A204.1 (cell line): ENCODE data around the gene IGSF9.

Experiments used
- FAIRE-seq: peaks from 2 replicates; lab custom pipeline; 2012; peaks lifted over from hg19 to GRCh38; lab: Jason Lieb, UNC

The IGSF9 gene

GRCh38 chr1:159932296-159933285 is 12.8 kb downstream of the IGSF9 start:
- FAIRE-seq = no peak

GRCh38 chr1:159931795-159932173 is 13.6 kb downstream of the IGSF9 start:
- no peak for FAIRE-seq

- FAIRE-seq = no peak
Measured at GRCh38 chr1:159931101-159931794, 14.2 kb downstream of the IGSF9 start.

GRCh38 chr1:159930634-159931033 is 14.8 kb downstream of the IGSF9 start:
- FAIRE-seq = no peak

- no peak for FAIRE-seq
Measured at GRCh38 chr1:159930216-159930615, 15.2 kb downstream of the IGSF9 start.

GRCh38 chr1:159929155-159930051 is 16.0 kb downstream of the IGSF9 start:
- no peak for FAIRE-seq

- no peak for FAIRE-seq
Measured at GRCh38 chr1:159928491-159929050, 16.8 kb downstream of the IGSF9 start.

GRCh38 chr1:159927849-159928431 is 17.5 kb downstream of the IGSF9 start:
- FAIRE-seq = no peak

- no peak for FAIRE-seq
Measured at GRCh38 chr1:159927211-159927848, 18.1 kb downstream of the IGSF9 start.

GRCh38 chr1:159925719-159926078 is 19.7 kb downstream of the IGSF9 start:
- no peak for FAIRE-seq

- FAIRE-seq = no peak
Measured at GRCh38 chr1:159924791-159925718, 20.4 kb downstream of the IGSF9 start, which contains the start of gene TAGLN2. Gene TAGLN2, minus strand, starts transcription at chr1:159925507. Its CDS starts 4,998 bp downstream, at chr1:159920509.

- FAIRE-seq = no peak
Measured at GRCh38 chr1:159924025-159924790, 21.2 kb downstream of the IGSF9 start.

GRCh38 chr1:159923203-159924024 is 22.0 kb downstream of the IGSF9 start:
- FAIRE-seq = no peak

GRCh38 chr1:159922511-159923202 is 22.8 kb downstream of the IGSF9 start:
- FAIRE-seq = no peak

- FAIRE-seq = no peak
Measured at GRCh38 chr1:159921700-159922504, 23.5 kb downstream of the IGSF9 start.

GRCh38 chr1:159921251-159921650 is 24.2 kb downstream of the IGSF9 start:
- no peak for FAIRE-seq

- no peak for FAIRE-seq
Measured at GRCh38 chr1:159920651-159921050, 24.8 kb downstream of the IGSF9 start.
